GM21526 (cell line): Measurements from ENCODE around the gene ARID3A.

ENCODE experiments used
- ATAC-seq: cut with Tn5 transposase; IDR thresholded peaks from one replicate; pipeline ENCODE4 v1.9.1; 2021; ENCODE audit warnings: moderate library complexity; ENCODE audit not compliant: unreplicated experiment, low FRiP score

ARID3A gene

DNA sequence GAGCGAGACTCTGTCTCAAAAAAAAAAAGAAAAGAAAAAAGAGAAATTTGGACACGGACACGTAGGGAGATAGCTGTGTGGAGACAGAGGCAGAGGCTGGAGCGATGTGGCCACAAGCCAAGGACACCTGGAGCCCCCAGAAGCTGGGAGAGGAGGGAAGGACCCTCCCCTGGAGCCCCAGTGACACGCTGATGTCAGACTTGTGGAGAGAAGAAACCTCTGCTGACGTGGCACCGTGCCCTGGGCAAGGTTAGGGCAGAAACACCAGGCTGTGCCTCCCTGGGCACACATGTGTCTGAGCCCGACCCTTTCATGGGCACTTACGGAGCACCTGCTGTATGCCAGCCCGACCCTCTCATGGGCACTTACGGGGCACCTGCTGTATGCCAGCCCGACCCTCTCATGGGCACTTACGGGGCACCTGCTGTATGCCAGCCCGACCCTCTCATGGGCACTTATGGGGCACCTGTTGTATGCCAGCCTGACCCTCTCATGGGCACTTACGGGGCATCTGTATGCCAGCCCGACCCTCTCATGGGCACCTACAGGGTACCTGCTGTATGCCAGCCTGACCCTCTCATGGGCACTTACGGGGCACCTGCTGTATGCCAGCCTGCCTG, 17.8 kb downstream of the ARID3A start:
- ATAC-seq: no peak

DNA sequence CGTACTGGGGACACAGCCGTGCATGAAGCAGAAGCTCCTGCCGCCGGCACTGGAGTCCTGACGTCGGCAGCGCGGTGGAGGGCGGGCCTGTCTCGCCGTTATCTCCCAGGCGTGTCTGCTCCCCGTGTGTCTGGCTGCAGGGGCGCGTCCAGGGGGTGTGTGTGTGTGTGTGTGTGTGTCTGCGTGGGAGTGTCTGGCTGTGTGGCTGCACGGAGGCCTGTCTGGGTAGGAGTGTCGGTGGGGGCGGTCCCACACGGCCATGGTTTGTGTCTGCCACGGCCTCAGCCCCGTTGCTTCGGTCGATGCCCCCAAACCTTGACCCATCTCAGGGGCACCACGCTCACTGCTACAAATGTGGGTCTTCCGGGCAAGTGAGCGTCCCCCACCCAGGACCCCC, 18.3 kb downstream of the ARID3A start:
- ATAC-seq: no peak

DNA sequence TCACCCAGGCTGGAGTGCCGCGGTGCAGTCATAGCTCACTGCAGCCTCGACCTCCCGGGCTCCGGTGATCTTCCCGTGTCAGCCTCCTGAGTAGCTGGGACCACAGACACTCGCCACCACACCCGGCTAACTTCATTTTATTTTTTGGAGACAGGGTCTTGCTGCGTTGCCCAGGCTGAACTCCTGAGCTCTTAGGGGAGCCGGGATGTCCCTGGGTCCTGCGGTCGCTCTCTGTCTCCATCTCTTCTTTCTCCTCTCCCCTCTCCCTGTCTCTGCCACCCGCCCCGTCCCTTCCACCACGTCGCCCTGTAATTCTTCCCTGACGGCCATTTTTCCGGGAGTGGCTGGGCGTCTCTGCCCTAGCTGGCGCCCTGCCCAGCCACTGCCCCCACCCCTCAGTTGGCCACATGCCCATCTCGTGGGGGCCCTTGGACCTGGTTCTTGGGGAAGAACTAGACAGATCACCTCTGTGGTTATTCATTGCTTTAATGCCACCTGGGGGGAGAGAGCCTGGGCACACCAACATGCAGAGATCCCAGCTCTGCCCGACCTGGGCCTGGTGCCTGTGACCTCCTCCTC, 18.9 kb downstream of the ARID3A start:
- ATAC-seq: no peak

DNA sequence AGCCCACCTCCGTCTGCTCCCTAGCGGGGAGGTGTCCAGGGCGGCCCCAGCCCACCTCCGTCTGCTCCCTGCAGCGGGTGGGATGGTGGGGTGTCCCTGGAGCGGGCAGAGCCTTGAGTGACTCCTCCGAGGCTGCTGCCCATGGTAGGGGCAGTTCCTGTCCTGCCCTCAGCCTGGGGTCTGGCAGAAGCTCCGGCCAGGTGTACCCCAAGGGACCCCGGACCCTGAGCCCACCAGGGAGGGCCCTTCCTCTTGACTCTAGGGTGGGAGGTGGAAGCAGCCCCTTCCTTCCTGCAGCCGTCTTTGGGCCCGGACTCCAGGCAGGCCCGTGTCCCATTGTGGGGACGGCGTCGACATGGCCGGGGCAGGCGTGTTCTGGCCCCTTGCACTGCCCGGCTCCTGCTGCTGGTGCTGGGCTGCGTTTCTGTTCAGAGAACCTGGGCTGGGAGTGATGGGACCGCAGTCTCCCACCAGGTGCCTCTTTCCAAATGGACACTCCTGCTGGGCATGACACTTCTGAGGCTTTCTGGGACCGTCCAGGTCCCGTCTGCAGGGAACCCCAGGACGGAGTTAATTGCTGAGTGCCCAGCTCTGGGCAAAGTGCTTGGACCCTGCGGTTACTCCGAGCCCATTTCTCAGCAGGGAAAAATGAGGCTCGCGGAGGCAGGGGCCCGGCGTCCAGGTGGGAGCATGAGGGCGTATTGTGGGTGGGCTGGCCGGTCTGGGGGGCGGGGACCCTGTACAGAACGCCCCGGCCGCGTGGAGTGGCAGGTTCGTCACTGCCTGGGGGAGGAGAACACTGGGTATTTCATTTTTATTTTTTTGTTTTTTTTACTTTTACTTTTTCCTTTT, 19.8 kb downstream of the ARID3A start:
- ATAC-seq: no peak

DNA sequence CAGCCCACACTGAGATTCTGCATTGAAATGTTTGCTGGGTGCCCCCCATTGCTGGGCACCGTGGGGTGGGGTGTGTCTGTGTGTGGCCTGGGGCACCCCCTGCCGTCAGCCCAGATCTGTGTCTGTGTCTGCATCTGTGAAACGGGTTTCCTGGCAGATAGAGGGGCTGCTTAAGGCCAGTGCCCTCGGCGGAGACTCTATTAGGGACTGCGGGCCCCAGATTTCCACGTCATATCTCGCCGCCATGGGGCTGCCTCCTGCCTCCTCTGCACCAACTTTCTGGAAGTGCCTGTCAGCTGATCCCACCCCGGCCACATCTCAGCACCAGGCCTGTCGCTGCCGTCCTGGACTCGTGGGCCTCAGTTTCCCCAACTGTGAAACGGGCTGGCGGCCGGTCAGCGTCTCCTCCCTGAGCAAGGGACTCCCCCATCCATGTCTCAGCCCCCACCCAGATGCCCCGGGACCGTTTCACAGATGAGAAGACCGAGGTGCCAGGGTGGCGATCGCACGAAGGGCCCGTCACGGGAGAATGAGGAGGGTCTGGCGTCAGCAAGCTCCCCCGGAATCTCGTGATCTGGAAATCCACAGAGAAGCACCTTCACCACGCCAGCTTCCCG, 21.4 kb downstream of the ARID3A start:
- ATAC-seq: peak; percentile 3

DNA sequence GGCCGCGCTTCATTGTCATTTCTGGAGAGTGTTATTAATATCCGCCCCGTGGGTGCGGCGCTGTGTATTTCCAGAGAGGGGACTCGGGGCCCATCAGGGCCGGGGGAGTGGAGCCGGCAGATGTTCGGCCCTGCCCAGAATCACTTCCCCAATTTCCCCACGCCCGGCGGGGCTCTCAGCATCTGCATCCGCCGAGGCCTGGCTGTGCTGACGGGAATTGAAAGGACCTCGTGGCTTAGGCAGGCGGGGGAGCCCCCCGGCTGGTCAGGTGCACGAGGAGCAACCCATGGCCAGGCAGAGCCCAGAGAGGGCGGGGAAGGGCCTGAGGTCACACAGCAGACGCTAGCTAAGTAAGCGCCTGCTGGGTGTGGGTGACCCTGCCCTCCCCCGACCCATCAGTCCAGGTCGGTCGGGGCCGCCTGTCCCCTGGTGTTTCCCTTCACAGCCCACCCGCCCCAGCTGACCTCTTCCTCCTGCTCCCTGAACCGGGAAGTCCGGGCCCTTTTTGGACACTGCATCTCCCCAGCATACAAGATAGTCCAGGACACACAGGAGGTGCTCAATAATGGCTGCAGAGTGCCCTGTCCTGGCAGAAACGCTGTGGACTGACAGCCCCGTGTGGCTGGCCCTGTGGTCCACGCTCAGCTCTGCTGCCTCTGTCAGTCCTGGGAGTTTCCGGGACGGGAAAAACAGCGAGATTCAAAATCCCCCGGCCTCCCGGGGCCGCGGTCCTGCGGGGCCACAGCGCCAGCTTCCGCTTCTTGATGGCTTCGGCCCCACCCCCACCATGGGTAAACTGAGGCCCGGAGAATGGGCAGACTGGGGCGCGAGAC, 22.1 kb downstream of the ARID3A start:
- peak; percentile 53 for ATAC-seq

DNA sequence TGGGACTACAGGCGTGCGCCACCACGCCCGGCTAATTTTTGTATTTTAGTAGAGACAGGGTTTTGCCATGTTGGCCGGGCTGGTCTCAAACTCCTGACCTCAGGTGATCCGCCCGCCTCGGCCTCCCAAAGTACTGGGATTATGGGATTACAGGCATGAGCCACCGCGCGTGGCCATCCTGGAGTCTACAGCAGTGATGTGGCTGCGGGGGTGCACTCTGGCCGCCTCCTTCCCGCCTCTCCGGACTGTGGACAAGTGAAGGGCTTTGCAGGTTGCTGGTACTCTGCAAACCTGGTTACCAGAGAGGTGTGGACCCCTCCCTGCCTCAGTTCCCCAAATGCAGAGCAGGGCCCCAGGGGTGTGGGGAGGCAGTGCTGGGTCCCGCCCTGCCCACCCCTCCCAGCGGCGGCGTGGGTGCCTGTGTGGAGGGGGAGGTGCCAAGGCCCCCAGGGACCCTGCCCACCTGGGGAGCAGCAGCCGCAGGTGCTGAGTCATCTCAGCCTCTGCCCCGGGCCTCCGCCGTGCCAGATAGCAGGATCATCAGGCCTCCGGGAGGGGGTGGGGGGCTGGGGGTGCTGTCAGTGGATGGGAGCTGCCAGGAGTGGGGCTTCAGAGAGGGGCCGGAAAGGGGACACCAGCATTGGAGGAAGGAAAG, 23.1 kb downstream of the ARID3A start:
- ATAC-seq: no peak

DNA sequence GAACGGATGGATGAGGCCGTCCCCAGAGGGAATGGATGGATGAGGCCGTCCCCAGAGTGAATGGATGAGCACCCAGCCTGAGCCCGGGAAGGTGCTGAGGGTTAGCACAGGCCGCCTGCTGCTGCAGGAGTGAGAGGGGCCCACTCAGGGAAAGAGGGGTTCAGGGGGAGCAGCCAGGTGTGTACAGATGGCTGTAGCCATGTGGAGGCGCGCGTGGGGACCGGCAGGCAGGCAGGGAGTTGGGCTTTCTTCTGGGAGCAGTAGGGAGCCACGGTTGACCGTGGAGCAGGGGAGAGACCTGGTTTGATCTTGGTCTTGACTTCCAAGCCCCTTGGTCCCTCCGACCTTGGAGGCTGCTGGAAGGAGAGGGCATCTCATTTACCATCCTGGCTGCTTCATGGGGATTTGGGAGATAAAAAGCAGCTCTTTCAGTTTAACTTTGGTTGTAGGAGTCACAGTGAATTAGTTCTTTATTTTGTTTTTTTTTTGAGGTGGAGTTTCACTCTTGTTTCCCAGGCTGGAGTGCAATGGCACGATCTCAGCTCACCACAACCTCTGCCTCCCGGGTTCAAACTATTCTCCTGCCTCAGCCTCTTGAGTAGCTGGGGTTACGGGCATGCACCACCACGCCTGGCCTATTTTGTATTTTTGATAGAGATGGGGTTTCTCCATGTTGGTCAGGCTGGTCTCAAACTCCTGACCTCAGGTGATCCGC, 24.7 kb downstream of the ARID3A start:
- no peak for ATAC-seq

DNA sequence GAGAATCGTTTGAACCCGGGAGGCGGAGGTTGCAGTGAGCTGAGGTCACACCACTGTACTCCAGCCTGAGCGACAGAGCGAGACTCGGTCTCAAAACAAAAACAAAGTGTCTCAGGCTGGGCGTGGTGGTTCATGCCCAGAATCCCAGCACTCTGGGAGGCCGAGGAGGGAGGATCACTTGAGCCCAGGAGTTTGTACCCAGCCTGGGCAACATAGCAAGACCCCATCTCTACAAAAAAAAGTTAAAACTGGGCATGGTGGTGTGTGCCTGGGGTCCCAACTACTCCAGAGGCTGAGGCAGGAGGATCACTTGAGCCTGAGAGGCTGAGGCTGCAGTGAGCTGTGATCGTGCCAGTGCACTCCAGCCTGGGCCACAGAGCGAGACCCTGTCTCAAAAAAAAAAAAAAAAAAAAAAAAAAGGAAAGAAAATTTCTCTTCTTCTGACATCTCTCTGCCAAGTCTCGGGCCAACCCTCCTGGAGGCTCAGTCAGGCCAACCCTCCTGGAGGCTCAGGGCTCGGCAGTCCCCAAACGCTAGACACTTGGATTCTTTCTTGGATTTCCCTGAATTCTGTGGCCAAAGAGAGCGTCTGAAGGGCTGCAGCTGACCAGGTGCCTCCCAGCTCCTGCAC, 26.3 kb downstream of the ARID3A start:
- no peak for ATAC-seq

DNA sequence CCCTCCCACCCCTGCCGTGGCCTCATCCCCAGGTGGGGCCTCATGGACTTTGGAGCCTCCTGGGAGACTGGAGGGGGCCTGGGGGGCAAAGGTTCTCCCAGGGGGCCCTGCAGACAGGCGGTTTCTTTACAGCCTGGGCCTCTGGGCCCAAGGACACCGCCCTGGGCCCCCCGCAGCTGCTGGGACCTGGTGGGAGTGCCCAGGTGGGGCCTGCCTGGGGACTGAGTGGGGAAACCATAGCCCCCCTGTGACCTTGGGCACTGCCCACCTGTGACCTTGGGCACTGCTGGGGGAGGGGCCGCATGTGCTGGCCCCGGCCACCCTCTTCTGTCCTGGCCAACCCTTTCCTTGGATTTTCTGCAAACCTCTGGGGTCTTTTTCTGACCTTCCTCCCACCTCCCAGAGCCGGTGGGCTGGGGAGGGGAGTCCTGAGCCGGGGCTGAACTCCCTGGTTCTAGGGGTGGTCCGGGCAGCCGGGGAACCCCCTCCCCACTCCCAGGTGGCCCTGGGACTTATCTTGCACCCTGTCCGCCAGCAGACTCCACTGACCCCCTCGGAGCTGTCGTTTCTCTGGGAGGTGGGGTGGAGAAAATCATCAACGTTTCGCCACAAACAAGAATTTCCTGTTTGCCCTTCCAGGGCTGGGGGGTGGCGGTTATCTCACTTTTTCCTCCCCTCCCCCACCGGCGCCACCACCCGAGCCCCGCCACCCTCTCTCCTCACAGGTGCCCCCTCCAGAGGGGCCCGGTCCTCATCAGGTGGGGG, 27.0 kb downstream of the ARID3A start:
- no peak for ATAC-seq

DNA sequence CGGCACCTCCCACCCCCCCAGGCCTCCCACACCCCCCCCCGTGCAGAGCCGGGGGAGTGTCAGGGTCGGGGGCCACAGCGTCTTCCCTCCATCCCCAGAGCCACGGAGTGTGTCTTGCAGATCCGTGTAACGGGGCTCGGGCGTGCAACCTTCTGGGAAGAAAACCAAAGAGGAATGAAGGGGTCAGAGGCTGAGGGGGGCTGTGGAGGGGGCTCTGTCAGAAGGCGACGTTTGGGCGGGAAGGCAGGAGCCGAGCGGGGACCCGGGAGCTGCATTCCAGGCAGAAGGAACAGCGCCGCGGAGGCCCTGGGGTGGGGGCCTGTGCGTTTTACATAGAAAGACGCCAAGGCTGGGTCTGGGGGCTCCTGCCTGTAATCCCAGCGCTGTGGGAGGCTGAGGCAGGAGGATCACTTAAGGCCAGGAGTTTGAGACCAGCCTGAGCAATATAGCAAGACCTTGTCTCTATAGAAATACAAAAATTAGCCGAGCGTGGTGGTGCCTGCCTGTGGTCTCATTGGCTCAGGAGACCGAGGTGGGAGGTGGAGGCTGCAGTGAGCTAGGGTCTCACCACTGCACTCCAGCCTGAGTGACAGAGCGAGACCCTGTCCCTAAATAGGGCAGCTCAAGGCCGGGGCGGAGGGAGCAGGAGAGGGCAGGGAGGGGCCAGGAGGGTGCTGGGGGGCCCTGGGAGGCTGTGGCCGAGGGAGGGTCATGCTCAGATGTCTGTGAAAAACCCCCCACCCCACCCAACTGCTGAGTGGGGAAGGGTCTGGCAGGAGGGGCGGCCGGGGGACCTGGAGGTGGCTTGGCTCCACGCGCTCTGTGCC, 27.8 kb downstream of the ARID3A start:
- ATAC-seq: no peak

DNA sequence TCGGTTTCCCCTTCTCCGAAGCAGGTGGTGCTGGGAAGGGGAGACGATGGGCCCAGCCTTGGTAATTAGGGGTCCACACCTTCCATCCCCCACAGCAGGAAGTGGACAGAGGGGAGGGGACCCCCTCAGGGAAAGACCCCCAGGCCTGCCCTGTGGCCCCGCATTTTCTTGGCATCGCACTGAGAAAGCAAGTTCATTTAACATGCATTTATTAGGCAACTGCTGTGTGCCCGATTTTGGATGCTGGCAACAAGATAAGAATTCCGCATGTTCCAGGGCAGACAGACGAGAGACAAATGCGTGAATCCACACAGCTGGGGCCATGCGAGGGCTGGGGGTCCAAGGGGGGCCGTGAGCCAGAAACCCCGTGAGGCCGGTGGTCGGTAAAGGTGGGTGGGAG, 28.4 kb downstream of the ARID3A start:
- ATAC-seq: no peak

DNA sequence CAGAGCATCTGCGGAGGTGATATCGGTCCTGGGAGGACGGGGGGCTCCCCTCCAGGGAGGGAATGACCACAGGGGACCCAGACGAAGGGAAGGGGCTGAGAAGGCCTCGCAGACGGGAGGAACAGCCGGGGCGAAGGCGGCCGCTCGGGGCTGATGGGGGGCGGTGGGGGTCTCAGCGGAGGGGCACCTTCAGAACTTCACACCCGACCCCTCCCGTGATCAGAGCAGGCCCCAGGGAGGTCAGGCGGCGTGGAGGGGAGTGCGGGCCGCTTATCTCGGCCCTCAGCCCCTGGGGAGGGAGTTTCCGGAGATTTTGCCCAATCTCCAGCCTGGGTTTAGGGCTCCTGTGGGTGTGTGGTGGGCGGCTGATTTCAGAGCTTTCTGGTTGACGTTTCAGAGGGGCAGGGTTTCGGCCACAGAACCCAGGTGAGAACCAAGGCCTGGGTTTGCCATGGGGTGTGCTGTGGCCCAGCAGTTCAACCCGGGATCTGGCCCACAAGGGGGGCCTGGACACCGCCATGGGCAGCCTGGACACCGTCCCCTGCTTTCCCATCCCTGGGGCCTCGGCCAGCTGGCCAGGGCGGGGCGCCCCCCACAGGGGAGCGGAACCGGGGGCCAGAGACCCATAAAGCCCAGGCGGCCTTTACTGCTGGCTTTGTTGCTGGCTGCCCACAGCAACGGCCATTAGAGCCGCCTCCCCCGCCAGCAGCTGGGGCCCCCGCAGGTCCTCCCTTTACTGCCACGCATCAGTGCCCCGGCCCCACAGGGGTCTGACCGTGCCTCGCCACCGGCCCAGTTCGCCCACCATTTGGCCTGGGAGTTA, 29.0 kb downstream of the ARID3A start:
- ATAC-seq: no peak

DNA sequence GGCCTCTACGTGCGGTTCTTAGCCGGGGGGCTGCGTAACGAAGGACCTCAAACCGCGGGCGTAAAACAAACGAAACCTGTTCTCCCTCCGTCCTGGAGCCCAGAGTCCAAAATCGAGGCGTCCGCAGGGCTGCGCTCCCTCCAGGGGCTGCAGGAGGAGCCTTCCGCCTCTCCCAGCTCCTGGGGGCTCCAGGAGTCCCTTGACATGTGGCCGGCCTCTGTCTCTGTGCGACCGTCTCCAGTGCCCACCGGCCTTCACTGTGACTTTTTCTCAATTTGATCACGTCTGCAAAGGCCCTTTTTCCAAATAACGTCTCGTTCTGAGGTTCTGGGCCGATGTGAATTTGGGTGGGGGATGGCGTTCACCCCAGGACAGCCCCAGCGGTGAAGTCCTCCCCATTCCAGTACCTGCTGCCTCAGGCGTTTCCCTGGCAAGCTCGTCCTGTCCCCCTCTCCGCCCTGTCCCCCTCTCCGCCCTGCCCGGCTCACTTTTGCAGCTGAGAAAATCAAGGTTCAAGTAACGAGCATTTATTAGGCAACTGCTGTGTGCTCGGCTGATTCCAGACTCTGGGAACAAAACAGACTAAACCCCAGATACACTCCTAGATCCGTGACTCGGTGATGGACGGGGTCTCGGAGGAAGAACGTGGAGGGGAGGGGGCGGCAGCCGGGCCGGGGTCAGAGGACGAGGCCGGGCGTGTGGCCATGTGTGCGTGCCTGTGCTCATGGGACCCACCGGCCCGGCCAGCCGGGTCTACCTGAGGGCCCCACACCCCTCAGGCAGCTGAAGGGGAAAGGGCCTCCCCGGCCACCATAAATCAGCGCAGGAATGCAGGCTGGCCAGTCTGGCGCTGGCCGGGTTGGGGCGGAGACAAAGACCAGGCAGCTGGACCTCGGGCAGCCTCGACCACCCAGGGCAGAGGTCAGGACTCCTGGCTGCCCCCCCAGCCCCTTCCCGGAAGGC, 30.2 kb downstream of the ARID3A start:
- ATAC-seq: no peak

DNA sequence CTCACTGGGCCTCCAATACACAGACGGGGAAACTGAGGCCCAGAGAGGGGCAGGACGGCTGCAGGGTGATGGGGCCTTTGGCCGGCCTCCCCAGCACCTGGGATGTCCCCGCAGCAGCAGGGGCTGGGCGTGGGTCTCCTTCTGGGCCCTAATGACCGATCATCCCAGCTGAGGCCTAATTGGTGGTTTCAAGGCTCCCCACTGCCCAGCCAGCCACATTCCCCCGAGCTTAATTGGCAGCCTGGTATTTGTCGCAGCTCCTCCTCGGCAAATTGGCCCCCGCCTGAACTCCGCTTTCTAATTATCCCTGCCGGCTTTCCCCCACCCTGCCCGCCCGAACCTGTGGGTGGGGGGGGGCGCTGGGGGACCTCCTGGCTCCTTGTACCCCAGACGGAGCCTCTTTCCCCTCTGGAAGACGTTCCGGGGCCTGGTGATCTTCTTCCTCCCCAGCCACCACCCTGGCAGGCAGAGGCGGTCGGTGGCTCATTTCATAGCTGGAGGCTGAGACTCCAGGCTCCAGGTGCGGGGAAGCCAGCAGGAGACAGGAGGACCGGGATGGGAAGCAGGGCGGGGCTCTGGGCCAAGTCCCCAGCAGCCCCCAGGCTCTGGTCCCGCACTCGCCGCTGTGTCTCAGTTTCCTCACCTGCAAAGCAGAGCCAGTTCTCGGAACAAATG, 31.1 kb downstream of the ARID3A start:
- ATAC-seq: no peak
